ENCODE data around the gene STRBP.
"Not testable (repeated sequence)": the region's sequence is repeated elsewhere in the genome, so short reads cannot be mapped to it uniquely, and the experiment has no call there.

Gene STRBP

DNA sequence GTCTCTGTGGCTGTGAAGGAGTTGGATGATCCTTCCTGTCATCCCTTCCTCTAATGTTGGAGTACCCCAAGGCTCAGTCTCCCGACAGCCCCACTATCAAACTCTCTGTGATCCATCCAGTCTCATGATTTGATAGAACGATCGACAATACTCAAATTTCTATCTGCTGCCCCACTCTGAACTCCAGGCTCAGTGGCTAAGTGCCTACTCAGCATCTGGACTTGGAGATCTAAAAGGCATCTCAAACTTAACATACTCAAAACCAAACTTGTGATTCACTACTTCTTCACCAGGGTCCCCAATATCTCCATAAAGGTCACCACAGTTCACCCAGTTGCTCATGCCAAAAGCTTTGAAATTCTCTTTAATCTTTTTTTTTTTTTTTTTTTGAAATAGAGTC is 15.1 kb upstream of the STRBP start:
- no peak for DNase-seq (ENCODE audit: insufficient read length, low spot score)
- no peak for FAIRE-seq

- DNase-seq (ENCODE audit: insufficient read length, low spot score), result no peak
- FAIRE-seq, result no peak
Observed at GRCh38 chr9:123283048-123283408, 14.6 kb upstream of the STRBP start.

DNA sequence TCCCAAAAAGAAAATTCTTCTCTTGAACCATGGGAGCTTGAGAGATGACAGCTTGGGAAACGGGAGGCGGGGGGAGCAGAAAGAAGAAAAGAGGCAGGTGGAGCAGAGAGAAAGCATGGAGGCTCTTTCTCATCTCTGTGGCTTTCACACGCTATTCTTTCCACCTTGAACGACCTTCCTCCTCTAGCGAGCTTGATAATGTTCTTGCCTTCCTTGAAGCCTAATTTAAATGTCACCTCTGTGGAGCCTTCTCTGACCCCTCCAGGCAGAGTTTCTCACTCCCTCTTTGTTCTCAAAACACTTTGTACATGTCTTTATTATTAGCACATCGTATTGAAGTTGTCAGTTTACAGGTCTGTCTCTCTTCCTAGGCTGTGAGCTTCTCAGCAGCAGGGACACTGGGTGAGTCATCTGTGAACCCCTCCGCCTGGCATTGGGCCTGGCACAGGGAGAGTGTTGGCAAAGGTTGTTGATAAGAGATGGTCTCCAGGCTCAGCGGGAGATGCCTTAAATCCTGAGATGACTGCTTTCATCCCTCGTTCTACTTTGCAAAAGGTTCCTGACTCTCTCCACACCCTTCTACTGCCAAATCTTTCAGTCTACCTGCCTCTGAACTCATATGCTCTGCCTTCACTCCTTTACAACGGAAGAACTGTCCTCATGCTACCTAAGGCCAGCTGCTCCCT is 14.1 kb upstream of the STRBP start:
- no peak for DNase-seq (ENCODE audit: insufficient read length, low spot score)
- no peak for FAIRE-seq

DNA sequence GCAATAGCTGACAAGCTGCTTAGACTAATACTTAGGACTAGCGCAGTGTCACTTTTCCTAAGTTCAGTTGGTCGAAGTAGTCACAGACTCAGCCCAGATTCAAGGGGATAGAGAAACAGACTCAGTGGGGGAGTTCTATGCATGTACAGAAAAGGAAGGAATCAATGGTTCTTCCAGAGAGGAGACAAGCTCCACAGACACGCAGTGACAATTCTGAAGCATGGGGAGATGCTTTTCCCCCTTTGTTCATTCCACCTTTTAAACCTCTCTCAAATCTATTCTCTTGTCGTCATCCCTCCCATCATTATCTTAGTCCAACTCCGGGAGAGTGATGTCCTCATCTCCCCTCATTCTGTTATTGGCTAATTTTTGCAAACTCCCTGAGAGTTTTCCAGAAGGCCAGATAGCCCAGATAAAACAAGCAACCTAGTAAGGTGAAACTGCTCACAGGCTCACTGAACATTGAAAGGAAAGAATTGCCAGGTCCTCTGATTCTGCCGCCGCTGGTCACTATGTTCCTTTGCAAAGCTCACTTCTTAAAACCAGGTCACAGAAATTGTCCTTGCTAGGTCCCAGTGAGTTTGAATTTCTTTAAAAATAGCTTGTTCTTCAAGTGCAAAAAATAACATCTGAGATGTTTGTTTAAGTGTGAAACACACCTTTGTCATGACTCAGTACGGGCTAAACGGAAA is 13.4 kb upstream of the STRBP start:
- DNase-seq (ENCODE audit: insufficient read length, low spot score) (no peak), FAIRE-seq (no peak)

DNA sequence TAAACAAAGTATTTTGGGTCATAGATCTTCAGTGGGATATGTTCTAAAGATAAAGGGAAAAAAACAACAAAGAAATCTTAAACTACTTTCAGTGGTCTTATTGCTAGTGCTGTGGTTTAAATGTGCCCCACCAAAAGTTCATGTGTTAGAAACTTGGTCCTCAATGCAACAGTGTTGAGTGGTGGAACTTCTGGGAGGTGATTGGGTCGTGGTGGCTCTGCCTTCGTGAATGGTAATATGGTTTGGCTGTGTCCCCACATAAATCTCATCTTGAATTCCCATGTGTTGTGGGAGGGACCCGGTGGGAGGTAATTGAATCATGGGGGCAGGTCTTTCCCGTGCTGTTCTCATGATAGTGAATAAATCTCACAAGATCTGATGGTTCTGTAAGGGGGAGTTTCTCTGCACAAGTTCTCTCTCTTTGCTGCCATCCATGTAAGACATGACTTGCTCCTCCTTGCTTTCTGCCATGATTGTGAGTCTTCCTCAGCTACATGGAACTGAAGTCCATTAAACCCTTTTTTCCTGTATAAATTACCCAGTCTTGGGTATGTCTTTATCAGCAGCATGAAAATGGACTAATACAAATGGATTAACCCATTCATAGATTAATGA is 10.6 kb upstream of the STRBP start:
- not testable (repeated sequence) for DNase-seq (ENCODE audit: insufficient read length, low spot score); FAIRE-seq

DNA sequence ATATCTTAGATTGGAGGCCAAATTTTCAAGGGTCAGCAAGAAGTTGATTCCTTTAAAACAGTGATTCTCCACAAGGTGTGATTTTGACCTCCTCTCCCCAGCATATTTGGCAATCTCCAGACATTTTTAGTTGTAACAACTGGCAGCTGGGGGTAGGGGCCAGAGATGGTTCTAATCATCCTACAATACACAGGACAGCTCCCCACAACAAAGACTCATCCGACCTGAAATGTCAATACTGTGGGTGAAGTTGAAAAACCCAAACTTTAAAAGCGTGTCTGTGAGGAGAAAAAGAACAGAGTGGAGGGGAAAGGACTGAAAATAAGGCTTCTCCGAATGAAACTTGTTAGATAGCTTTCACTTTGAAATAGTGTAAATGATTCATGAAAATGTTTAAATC is 10.0 kb upstream of the STRBP start:
- FAIRE-seq (no peak), DNase-seq (ENCODE audit: insufficient read length, low spot score) (no peak)

DNA sequence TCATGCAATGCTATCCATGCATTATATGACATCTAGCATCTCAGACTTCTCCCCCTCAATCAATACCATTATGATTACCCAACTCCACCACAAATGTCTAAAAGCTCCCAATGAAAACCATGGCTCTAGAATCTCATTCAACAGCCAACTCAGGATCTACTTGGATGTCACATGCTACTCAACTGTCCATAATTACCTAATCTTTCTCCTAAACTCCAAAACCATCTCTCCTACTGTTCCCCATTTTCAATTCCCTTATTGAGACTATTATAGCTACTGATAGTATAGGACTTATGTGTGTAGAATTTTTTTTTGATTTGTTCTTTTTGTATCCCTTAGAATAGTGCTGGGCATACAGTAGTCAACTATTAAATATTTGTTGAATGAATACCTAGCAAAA is 8.2 kb upstream of the STRBP start:
- DNase-seq (ENCODE audit: insufficient read length, low spot score) (no peak), FAIRE-seq (no peak)

DNA sequence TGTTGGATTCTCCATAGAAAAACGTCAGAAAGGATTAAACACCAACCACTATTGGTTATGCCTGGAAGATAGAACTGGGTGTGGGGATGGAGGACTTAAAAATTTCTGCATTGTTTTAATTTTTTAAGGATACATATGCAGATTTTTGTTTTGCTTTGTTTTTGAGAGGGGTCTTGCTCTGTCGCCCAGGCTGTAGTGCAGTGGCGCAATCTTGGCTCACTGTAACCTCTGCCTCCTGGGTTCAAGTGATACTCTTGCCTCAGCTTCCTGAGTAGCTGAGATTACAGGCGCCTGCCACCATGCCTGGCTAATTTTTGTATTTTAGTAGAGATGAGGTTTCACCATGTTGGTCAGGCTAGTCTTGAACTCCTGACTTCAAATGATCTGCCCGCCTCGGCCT is 2.7 kb upstream of the STRBP start:
- DNase-seq (ENCODE audit: insufficient read length, low spot score); FAIRE-seq: not testable (repeated sequence)

- no peak for DNase-seq (ENCODE audit: insufficient read length, low spot score)
- no peak for FAIRE-seq
Observed at GRCh38 chr9:123269281-123269680, 895 bp upstream of the STRBP start.

- FAIRE-seq (no peak), DNase-seq (ENCODE audit: insufficient read length, low spot score) (no peak)
Observed at GRCh38 chr9:123268199-123268464, 254 bp downstream of the STRBP start.

DNA sequence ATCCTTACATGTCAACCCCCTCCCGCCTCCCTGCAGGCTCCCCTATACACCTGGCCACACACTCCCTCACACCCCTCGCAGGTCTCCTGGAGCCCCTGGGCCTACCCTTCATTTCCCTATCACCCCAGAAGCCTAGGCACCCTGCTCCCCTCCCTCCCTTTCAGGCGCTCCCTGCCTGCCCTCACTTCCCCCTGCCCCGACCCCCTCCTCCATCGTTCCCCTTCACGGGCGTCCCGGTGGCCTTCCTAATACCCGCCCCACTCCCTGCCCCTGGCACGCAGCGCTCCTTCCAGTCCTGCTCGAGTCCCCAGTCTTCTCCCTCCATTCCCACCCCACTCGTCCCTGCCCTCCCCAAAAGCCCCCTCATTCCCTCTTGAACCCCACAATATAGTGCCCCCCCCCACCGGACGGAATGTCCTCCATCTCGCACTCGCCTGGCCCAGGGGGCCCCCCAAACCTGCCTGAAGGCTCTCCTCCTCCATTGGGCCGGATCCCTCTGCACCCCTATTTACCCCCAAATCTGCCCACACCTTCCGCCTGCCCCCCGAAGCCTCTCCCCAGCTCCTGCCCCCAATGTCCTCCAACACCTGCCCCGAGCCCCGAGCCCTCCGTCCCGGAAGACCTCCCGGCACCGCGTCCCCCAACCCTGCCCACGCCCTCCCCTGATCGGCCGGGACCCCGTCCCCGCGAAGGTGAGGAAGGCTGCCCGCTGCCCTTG is 746 bp downstream of the STRBP start:
- DNase-seq (ENCODE audit: insufficient read length, low spot score), result no peak
- FAIRE-seq, result no peak

DNA sequence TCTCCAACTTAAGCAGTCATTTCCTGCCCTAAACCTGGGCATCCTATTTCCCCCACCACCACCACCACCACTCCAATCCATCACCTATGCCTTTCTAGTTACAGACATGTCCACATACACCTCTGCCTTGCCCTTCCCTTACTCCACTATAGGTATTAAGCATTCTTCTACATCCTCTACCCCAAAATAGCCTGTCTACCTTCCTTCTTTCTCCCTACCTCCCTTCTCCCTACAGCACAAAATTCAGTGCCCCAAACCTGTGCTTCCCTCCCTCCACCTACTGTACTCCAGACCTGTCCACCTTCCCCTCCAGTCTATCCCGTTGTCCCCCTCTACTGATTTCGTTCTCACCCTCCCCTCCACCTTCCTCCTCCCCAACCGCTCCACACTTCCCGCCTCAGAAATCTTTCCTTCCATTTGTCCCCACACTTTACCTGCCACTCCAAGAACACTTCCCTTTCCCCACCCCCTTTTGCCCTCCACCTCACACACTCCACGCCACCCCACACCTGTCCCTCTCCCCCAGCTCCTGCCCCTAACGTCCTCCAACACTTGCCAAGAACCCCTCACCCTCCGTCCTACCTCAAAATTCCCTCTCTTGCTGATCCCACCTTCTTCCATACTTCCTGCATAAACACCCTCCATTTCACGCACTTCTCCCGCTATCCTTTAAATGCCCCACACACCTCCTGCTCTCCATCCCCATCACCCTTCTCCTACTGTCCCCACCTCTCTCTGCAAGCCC is 1.6 kb downstream of the STRBP start:
- no peak for FAIRE-seq

DNA sequence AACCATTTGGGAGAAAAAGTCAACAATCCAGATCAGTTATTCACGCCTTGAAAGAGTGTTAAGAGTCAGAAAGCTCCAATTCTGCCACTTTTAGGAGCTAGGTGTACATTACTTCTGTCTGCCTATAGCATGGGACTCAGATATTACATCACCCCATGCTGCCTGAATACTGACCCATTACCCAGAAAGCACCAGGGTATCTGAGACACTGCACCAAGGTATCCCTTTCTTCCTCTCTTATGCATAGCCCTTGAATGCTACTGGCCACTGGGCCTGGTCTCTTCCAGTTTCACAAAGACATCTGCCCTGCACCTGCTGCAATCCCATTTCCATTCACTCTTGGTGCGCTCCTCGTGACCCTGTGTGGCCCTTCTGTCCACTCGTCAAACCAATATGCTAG is 2.6 kb downstream of the STRBP start:
- FAIRE-seq, result no peak

More for the DNA sequence above, 1.6 kb downstream of the STRBP start:
- no peak for DNase-seq (ENCODE audit: insufficient read length, low spot score)

GRCh38 chr9:123263227-123263626 is 5.2 kb downstream of the STRBP start:
- FAIRE-seq, result no peak

More for the DNA sequence above, 2.6 kb downstream of the STRBP start:
- no peak for DNase-seq (ENCODE audit: insufficient read length, low spot score)

DNA sequence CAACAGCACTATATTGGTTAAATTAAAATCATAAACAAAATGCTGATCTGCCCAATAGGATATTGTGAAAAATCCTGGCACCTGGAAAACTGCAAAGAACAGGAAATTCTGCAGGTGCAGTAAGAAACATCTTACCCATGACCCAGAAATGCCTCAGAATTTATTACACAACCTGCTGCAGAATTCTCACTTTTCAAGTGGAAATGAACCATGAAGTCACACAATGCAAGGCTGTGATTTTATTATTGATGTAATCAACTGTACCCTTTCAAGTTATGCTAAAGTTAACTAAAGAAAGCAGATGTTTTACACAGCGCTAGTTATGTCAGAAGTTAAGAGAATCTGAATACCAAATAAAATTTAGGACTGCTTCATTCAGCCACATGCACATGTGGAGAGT is 6.0 kb downstream of the STRBP start:
- FAIRE-seq (no peak), DNase-seq (ENCODE audit: insufficient read length, low spot score) (no peak)

More at GRCh38 chr9:123263227-123263626, 5.2 kb downstream of the STRBP start:
- DNase-seq (ENCODE audit: insufficient read length, low spot score), result no peak

GRCh38 chr9:123261006-123261677 is 7.2 kb downstream of the STRBP start:
- no peak for FAIRE-seq

GRCh38 chr9:123260340-123260739 is 8.0 kb downstream of the STRBP start:
- DNase-seq (ENCODE audit: insufficient read length, low spot score) (no peak), FAIRE-seq (no peak)

More at GRCh38 chr9:123261006-123261677, 7.2 kb downstream of the STRBP start:
- DNase-seq (ENCODE audit: insufficient read length, low spot score), result no peak

GRCh38 chr9:123257276-123257675 is 11.1 kb downstream of the STRBP start:
- DNase-seq (ENCODE audit: insufficient read length, low spot score) (no peak), FAIRE-seq (no peak)

DNA sequence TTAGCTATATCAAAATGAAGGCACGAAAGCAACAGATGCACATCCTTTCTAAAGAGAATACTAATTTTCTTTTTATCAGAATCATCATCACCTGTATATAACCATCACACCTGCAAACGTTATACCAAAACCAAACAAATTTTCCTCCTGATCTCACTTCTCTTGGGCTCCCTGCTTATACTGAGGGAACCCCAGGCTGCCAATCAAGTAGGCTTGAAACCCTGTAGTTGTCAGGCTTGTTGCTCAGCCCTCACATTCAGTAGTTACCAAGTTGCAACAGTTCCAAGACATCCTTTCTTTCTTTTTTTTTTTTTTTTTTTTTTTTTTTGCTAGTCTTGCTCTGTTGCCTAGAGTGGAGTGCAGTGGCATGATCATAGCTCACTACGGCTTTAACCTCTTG is 12.7 kb downstream of the STRBP start:
- FAIRE-seq (no peak), DNase-seq (ENCODE audit: insufficient read length, low spot score) (no peak)

DNA sequence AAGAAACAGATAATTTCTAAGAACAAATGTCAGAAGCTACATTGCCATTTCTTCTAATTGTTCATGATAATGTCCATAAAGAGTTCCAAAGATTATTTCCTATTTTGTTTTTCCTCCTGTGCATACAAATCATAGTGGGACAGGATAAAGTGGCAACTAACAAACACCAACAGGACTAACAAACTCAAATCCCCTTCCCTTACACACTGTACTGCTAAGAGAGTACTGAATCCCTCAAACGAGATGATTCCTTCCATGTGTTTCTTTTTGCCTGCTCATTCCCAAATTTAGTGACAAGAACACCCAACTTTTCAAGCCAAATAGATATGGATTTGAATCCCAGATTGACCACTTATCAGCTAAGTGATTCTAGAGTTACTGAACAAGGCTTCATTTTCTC is 15.2 kb downstream of the STRBP start:
- FAIRE-seq (no peak), DNase-seq (ENCODE audit: insufficient read length, low spot score) (no peak)

All from HTR-8/SVneo (cell line).